Glomerular visceral epithelial cell (primary cell): ENCODE results near the gene NNT.
"Not testable (repeated sequence)": the region's sequence is repeated elsewhere in the genome, so short reads cannot be mapped to it uniquely, and the experiment has no call there.

Experiments used
- DNase-seq: peaks from one replicate; pipeline ENCODE4 v3.0.0-alpha.2; 2016; ENCODE audit errors: extremely low spot score

The NNT gene

DNA sequence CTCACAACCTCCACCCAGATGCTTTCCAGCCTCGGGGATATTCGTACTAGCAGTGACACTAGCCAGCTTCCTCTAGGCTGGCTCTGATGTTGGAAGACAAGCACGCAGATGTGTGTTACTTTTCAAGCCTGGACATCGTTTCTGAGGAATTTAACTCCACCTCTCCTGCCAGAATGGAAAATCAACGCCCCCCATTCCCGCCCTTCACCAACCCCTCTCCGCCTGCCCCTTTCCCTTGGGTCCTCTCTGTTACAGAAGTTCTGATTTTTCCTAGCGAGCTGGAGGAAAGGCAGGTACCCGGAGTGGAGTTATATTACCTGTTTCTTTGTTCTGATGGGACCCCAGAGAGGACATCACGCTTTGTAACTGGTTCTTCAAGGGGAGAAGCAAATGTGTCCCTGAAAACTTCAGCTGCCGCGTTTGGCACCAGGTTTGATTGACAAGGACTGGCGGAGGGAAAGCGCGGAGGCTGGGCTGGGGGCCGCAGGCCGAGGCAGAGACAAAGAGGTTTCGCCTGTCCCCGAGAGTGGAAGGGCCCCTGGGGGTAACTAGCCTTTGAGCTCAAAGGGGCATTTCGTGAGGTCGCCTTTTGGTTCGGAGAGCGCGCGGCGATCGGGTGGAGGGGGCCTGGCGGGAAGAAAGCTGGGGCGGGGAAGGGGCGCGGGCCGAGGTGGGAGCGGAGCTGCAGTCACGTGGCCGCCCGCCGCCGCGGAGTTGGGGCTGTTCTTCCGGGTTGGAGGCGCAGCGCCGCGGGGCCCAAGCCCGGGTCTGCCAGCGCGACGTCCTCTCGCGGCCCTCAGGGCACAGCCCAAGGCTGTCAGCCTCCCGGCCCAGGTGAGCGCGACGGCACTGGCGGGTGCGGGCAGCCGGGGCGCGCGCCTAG is at the start of gene NNT:
Gene NNT, plus strand, starts transcription at position 720 of the 883 bp plus-strand sequence. CDS start 6,016 bp downstream, outside the sequence.
- peak; percentile 71 for DNase-seq

DNA sequence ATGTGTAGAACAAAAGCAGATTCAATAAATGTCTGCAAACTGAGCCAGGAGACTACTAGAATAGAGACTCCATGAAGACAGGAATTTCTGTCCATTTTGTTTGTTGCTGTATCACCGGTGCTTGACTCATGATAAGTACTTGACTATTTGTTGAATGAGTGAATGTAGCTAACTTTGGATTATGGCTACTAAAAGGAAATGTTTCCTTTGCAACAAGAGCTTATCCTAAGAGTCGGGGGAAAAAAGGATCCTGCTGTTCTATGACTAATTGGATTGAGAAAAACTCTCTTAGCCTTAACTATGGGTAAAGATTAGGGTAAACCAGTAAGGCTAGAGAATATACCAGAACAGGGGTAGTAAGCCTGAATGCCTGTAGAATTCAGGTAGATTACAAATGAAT is 49.6 kb upstream of the NNT start:
- no peak for DNase-seq

DNA sequence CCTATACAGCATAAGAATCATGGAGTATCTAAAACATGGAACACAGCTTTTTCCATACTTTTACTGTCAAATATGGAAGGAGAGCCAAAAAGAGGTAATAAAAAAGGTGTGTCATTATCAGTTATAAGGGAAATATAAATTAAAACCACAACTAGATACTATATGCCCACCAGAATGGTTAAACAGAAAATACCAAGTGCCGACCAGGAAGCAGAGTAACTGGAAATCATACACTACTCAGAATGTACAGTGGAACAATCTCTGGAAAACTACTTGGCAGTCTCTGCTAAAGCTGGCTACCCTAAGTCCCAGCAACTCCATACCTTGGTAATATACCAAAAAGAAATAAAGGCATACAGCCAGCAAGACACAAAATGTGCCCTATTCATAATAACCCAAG is 48.5 kb upstream of the NNT start:
- no peak for DNase-seq

DNA sequence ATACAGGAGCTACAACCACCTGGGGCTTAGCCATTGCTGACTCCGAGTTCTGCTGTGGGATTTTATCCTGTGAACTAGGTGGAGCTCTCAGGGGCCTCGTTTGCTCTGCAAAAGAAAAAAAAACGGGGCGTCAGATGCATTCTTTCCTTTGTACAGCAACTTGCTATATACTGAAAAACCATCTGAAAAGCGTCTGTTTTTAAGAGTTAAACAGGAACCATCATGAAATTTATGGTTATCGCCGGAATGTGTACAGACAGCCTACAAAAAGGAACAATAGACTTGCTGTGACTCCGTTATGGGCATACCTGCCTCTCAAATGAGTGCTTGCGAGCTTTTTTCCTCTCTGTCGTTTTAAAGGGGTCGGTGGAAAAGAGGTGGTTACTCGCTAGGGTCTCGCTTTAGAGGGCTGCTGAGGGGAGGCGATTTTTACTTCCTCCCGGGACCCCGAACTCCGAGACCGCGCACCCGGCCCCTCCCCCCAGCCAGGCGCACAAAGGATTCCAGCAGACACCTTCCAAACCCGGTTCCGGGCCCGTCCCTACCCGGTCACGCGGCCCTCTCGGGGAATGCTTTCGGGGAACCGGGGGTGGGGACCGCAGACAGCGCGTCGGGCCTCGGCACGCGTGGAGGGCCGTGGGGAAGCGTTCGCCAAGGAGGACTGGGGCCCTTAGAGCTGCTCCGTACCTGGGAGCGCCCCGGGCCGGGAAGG is 46.9 kb upstream of the NNT start:
- DNase-seq: peak; percentile 54

DNA sequence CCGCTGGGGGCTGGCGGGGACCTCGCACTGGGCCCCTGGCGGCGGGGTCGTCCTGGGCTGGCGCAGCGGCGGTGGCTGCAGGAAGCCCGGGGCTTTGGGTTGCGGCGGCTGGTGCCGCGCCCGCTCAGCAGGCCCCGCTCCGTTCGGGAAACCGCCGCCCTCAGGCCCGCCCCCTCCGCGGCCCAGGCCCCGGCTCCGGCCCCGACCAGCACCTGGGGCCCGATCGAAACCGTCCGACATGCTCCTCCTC is 46.4 kb upstream of the NNT start:
- DNase-seq: not testable (repeated sequence)

DNA sequence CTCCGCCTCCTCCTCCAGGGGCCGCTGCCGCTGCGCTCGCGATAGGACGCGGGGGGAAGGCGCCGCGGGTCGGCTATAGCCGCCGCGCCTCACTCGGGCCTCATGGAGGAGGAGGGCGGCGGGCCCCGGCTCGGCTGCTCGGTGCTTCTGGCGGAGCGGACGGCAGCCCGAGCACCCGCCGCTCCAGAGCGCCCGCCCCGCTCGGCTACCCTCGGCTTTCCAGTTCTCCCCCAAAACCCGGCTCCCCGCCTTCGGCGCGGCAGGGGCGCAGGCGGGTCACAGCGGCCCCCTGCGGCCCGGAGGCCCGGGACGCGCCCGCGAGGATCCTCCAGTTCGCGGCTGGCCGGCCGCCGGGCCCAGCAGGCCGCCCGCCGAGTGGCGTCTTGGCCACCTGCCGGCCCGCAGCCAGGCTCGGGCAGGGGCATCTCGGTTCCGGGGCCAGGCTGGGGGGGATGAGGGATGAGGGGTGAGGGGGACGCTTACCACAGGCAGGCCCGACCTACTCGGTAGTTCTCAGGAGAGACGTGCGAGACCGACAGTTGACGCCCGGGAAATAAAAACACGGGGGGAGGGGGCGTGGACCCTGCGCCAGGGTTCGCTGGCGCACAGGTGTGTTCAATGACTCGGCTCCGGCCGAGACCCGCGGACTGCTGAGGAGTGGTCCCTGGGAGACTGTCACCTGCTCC is 46.0 kb upstream of the NNT start, which contains the start of gene PAIP1:
Gene PAIP1, minus strand, starts transcription at position 221 of the 686 bp plus-strand sequence. CDS start 231 bp downstream, outside the sequence.
- DNase-seq: peak; percentile 90

DNA sequence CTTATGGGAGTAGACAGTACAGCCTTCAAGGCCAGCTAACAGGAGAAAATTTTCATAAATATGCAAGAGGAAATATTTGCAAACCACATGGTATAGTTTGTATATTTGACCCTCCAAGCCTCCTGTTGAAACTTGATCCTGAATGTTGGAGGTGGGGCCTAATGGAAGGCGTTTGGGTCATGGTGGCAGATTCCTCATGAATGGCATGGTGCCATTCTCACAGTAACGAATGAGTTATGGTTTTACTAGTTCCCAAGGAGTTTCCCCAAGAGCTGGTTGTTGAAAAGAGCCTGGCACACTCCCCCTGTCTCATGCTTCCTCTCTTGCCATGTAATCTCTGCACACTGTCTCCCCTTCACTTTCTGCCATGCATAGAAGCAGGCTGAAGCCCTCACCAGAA is 42.9 kb upstream of the NNT start:
- DNase-seq: no peak

DNA sequence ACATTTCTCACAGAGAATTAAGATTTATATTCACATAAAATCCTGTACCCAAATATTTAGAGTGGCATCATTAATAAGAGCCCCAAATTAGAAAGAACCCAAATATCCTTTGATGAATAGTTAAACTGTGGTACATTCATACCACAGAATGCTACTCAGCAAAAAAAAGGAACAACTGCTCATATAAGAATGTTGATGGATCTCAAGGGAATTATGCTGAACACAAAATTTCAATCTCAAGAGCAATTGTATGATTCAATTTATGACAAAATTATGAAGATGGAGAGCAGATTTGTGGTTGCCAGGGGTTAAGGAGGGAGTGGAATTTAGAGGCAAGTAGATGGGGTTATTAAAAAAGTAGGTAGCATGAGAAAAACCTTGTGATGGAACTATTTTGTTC is 41.6 kb upstream of the NNT start:
- DNase-seq: no peak

DNA sequence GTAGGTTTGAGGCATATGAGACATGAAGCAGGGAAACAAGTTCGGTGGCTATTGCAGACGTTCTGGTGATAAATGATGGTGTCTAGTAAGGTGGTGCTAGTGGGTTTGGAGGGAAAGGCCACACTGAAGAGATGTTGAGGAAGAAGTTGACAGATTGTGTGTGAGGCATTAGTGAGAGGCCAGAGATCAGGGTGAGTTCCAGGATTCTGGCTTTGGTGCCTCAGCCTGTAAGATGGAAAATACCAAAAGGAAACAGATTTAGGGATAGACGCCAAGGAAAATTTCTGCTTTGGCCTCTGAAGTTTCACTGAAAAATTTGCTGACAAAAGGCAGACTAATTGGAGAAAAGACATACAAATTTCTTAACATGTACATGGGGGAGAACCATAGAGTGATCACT is 39.7 kb upstream of the NNT start:
- DNase-seq: no peak

DNA sequence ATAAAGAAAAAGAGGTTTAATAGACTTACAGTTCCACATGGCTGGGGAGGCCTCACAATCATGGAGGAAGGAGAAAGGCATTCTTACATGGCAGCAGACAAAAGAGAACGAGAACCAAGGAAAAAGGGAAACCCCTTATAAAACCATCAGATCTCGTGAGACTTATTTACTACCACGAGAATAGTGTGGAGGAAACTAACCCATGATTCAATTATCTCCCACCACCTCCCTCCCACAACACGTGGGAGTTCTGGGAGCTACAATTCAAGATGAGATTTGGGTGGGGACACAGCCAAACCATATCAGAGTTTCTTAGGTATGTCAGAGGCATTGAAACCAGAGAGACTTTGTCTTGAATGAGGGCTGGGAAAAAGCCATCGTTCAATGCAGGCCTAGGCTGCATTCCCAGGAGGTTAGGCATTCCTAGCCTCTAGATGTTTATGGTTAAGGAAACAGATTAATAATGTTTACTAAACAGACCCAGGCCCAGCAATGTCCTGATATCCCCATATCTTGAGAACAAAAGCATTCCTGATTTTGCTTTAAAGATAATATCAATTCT is 38.6 kb upstream of the NNT start:
- no peak for DNase-seq

DNA sequence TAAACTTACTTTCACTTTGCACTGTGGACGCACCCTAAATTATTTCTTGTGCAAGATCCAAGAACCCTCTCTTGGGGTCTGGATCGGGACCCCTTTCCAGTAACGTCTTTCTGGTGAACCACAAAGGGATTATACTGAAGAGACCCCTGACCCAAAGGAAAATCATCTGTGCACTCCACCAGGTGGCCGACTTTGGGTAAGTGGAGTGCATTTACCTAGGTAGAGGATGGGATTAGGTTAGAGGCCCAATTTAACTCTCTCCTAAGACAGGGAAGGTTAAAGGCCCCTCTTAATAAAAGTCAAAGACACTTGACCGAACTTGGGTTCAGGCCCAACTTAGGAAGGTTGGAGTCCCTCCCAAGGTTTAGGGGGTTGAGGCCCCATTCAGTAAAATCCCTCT is 37.9 kb upstream of the NNT start:
- DNase-seq: no peak

DNA sequence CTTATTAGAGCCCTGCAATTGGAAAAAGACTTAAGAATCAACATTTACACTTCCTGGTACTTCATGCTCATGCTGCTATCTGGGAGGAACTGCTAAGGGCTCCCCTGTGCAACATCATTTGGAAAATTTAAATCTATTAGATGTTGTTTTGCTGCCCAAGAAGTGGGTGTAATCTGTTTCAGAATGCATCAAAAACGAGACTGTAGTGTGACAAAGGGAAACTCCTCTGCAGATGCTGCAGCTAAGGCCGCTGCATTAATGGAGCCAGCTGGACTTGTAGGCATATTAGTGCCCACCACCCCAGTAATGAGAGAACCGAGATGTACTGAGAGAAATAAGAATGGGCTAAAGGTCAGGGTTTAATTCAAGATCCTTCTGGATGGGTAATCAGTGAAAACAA is 35.0 kb upstream of the NNT start:
- no peak for DNase-seq

DNA sequence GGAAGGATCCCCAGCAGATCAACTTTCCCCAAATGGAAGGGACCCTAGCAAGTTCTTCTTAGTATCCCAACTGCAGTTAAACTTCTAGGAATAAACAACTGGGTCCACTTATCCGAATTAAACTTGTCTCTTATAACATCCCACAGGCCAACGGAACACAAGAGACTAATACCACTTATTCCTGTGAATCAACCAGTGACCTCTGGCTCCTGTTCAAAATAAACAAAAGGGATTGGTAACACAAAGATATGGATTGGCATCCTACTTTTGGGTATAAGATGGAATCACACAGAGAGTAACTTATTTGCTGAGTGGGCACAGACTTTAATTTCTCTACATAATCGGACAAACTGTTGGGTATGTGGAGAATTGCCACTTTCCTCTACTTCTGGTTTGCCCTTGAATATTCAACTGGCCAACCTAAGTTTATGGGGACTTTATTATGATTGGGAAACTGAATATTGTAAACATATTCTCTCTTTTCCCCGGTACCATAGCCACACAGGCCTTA is 33.7 kb upstream of the NNT start:
- DNase-seq: no peak

DNA sequence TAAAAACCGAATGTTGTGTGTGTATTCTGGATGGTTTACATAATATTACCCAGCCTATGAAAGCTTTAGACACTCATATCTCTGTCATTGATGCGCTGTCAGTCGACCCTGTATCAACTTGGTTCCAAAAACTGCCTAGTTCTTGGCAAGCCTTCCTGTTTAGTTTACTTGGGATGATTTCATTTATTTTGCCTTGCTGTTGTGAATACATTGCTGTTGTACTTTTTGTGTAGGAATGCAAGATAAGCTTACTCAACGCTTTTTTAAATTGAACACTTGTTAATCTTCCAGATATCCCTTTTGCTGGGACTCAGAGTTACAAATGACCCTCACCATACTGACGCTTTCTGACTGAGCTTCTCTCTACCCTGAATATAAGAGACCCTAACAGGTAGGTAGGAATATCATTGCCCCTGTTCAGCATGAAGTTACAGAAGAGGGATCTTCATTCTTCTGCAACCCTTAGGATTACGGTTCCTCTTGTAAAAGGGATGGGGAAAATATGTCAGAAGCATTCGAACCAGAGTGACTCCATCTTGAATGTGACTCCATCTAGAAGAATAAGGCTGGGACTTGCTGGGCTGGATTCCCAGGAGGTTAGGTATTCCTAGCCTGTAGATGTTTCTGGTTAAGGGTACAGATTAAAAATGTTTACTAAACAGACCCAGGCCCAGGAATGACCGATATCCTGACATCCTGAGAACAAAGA is 32.4 kb upstream of the NNT start:
- DNase-seq: no peak

DNA sequence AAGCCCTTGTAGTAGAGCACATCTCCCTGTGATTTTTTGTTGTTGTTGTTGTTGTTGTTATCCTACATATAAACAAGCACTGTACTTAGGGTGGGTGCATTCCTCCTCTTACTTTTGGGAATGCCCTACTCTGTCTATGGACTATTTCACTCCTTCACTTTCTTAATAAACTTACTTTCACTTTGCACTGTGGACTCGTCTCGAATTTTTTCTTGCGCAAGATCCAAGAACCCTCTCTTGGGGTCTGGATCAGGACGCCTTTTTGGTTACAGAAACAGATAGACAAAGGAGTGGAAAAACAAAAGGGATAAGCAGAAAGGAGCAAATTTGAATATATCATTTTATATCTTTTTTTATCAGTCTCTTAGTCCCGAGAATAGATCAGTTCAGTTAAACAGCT is 31.7 kb upstream of the NNT start:
- no peak for DNase-seq

DNA sequence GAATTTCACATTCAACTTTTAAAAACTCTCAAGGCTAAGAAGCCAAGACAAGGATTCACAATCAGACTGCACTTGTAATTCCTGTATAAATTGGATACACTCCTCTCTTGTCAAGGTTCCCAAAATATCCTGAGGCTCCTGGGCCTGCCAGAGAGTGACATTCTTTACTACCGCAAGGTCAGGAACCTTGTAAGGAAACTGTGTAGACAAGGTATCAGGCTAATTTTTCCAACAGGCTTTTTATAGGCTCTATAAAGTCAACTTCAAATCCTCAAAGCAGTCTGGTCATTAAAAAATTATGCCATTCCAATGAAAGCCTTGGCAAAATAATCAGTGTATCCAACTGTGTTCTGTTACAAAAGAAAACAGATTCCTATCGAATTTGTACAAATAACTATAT is 30.6 kb upstream of the NNT start:
- DNase-seq: no peak

DNA sequence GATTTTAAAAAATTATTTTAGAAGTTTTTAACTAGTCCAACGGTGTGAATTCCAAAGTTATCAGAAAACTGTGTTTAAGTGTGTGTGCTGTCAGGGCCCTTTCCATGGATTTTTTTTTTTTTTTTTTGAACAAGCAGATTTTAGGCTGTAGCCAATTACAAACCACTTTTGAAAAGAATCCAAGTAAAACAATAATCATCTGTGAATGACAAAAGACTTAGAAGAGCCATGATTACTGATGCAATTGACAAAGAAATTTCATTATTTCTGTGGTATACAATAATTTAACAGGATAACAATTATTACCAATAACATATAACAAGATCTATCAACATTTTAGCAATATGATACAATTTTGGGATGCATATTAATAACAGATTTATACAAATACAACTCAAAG is 29.9 kb upstream of the NNT start:
- no peak for DNase-seq

DNA sequence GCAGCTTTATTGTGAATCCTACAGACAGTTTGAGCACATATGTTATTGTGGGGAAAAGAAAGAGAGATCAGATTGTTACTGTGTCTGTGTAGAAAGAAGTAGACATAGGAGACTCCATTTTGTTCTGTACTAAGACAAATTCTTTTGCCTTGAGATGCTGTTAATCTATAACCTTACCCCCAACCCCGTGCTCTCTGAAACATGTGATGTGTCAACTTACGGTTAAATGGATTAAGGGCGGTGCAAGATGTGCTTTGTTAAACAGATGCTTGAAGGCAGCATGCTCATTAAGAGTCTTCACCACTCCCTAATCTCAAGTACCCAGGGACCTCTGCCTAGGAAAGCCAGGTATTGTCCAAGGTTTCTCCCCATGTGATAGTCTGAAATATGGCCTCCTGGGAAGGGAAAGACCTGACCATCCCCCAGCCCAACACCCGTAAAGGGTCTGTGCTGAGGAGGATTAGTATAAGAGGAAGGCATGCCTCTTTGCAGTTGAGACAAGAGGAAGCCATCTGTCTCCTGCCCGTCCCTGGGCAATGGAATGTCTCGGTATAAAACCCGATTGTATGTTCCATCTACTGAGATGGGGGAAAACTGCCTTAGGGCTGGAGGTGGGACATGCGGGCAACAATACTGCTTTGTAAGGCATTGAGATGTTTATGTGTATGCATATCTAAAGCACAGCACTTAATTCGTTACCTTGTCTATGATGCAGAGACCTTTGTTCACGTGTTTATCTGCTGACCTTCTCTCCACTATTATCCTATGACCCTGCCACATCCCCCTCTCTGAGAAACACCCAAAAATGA is 22.4 kb upstream of the NNT start:
- DNase-seq: peak; percentile 15

DNA sequence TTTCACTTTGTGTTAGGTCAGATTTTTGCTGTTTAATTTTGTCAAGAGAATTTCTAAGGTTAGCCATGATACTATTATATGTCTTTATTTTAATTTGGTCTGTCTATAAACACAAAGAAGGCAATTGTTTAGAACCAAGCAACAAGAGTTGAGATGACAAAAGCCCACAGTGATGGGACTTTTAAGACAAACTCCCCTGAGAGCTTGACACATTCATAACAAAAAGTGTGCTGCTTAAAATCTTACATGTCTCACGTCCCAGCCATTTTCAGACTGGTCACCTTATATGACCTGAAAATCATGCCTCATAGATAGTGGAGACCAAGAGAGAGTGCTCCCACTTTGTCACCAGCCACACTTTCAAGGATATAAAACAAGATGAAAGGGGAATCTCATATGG is 21.6 kb upstream of the NNT start:
- no peak for DNase-seq

DNA sequence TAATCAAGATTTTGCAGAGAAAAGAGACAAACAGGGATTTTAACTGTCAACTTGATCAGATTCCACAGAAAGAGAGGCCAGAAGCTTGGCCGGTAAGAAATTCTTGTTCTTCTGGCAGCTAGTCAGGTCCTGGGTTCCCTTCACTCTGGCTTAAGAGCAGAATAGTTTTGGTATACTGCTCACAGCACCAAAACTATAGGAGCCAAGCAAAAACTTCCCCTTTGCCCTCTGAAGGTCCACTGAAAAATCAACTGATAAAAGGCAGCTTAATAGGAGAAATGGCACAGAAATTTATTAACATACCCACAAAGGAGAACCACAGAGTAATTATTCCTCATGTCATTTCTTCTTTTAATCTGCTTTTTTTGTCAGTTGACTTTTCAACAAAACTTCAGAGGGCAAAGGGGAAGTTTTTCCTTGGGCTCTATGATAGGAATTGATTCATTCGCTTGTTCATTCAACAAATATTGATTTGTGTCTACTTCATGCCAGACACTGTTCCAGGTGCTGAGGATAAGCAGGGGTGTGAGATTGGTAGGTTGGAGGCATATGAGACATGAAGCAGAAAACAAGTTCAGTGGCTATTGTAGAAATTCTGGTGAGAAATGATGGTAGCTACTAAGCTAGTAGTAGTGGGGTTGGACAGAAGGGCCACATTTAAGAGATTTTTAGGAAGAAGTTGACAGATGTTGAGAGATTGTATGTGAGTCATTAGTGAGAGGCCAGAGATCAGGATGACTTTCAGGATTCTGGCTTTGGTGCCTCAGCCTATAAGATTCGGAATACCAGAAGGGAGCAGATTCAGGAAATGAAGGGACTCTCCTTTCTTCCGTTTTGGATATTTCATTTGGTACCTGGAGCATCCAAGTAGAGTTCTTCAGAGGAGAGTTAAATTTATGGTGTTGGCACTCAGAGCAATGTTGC is 20.6 kb upstream of the NNT start:
- DNase-seq: no peak
